Esophagus (tissue), 2 donors: Measurements from ENCODE around the gene RMDN2. TPM values are rescaled to one million over a fixed set of nuclear protein-coding genes. Genes with fewer than 3 reads are reported as not detected.

ENCODE experiments used
- H3K27ac ChIP-seq, 2 donors: one replicate each; pipeline ENCODE4 v1.5.1; 2013; ENCODE audit warnings: low read depth in 2 of 2, mild to moderate bottlenecking in 2 of 2, inconsistent platforms in 1 of 2, low read length in 1 of 2, moderate library complexity in 1 of 2
- H3K27me3 ChIP-seq, 2 donors: one replicate each; pipeline ENCODE4 v1.6.1; 2013; ENCODE audit warnings: low read length in 2 of 2, control low read depth in 1 of 2, mild to moderate bottlenecking in 1 of 2; ENCODE audit not compliant: insufficient read depth in 2 of 2, control insufficient read depth in 1 of 2
- H3K36me3 ChIP-seq, 2 donors: one replicate each; pipeline ENCODE4 v1.6.1; 2013; ENCODE audit warnings: low read length in 1 of 2; ENCODE audit not compliant: control insufficient read depth in 2 of 2, insufficient read depth in 2 of 2
- H3K4me1 ChIP-seq, 2 donors: one replicate each; pipeline ENCODE4 v1.6.1; 2013; ENCODE audit warnings: low read length in 1 of 2; ENCODE audit not compliant: control insufficient read depth in 2 of 2, insufficient read depth in 2 of 2
- H3K4me3 ChIP-seq, 2 donors: one replicate each; pipeline ENCODE4 v1.5.1; 2013; ENCODE audit warnings: low read length in 2 of 2, mild to moderate bottlenecking in 2 of 2, low read depth in 1 of 2, moderate library complexity in 1 of 2
- H3K9me3 ChIP-seq, 2 donors: one replicate each; pipeline ENCODE4 v1.6.1; 2013; ENCODE audit warnings: mild to moderate bottlenecking in 2 of 2, low read depth in 1 of 2, low read length in 1 of 2, moderate library complexity in 1 of 2; ENCODE audit not compliant: control insufficient read depth in 2 of 2, insufficient read depth in 1 of 2
- WGBS, 2 donors: extraction: QIAGEN DNeasy Blood & Tissue Kit; methylation state at CpG; one replicate each; pipeline ENCODE4 v1.1.7; 2013; 5-methylcytosine and 5-hydroxymethylcytosine counted together
- polyA plus RNA-seq, 2 donors: library from polyadenylated mRNA; stranded (reverse); fragments of 200-250 nt; gene quantifications; one replicate each; pipeline ENCODE4 v1.2.3, GENCODE V29; 2013
- donor health status: healthy with polysubstance abuse.
- donor health status: Bipolar disorder and iron deficiency.

RMDN2 gene
- polyA plus RNA-seq, 2 donors: 2.3 to 3.5 TPM

- H3K36me3 ChIP-seq: no peaks in the 10 kb centered on the region
- no peak overlapping the region for H3K4me3 ChIP-seq
- no peaks in the 10 kb centered on the region for H3K9me3 ChIP-seq
- H3K4me1 ChIP-seq: no peaks in the 10 kb centered on the region
- H3K27ac ChIP-seq: no peak overlapping the region
- WGBS, 2 donors: 91 to 92% methylated on average over 4 of the region's 4 CpGs
- H3K27me3 ChIP-seq: no peaks in the 10 kb centered on the region
These were observed 103.7 kb downstream of the RMDN2 start for GRCh38 chr2:38028829-38029228.

- Histone ChIP-seq H3K27me3 (no peaks in the 10 kb centered on the region), H3K36me3 (no peaks in the 10 kb centered on the region), H3K27ac (no peak overlapping the region), H3K4me3 (no peak overlapping the region), H3K9me3 (no peaks in the 10 kb centered on the region), H3K4me1 (no peaks in the 10 kb centered on the region)
- WGBS, 2 donors: 88 to 92% methylated on average over 5 of the region's 5 CpGs
These were observed 104.4 kb downstream of the RMDN2 start for GRCh38 chr2:38029512-38029911.

GRCh38 chr2:38030635-38031355 lies 105.7 kb downstream of the RMDN2 start:
- Histone ChIP-seq H3K4me3 (no peak overlapping the region), H3K27ac (no peak overlapping the region), H3K9me3 (no peaks in the 10 kb centered on the region), H3K4me1 (no peaks in the 10 kb centered on the region), H3K36me3 (no peaks in the 10 kb centered on the region), H3K27me3 (no peaks in the 10 kb centered on the region)
- WGBS, 2 donors: 53 to 58% methylated on average over 1 of the region's 1 CpG

GRCh38 chr2:38032946-38033345 lies 107.9 kb downstream of the RMDN2 start:
- 93% methylated on average over 2 of the region's 2 CpGs for WGBS, 2 donors
- Histone ChIP-seq H3K27ac (no peak overlapping the region), H3K4me3 (no peak overlapping the region), H3K27me3 (peaks cover 0 to 4% of the 10 kb centered on the region in 2 donors), H3K36me3 (no peaks in the 10 kb centered on the region), H3K4me1 (no peaks in the 10 kb centered on the region), H3K9me3 (no peaks in the 10 kb centered on the region)

GRCh38 chr2:38033646-38034045 lies 108.6 kb downstream of the RMDN2 start:
- H3K36me3 ChIP-seq: no peaks in the 10 kb centered on the region
- no peak overlapping the region for H3K4me3 ChIP-seq
- 42 to 47% methylated on average over 2 of the region's 2 CpGs for WGBS, 2 donors
- H3K27ac ChIP-seq: no peak overlapping the region
- H3K9me3 ChIP-seq: no peaks in the 10 kb centered on the region
- H3K27me3 ChIP-seq: peaks cover 0 to 4% of the 10 kb centered on the region in 2 donors
- peaks cover 0 to 1% of the 10 kb centered on the region in 2 donors for H3K4me1 ChIP-seq

GRCh38 chr2:38035968-38036367 lies 110.9 kb downstream of the RMDN2 start:
- Histone ChIP-seq H3K4me3 (no peak overlapping the region), H3K9me3 (no peaks in the 10 kb centered on the region), H3K4me1 (peaks cover 0 to 3% of the 10 kb centered on the region in 2 donors), H3K36me3 (no peaks in the 10 kb centered on the region), H3K27ac (no peak overlapping the region), H3K27me3 (peaks cover 0 to 4% of the 10 kb centered on the region in 2 donors)
- 83 to 86% methylated on average over 7 of the region's 7 CpGs for WGBS, 2 donors

GRCh38 chr2:38037325-38037724 lies 112.2 kb downstream of the RMDN2 start:
- WGBS, 2 donors: 71 to 74% methylated on average over 4 of the region's 4 CpGs
- Histone ChIP-seq H3K36me3 (no peaks in the 10 kb centered on the region), H3K4me1 (peaks cover 0 to 3% of the 10 kb centered on the region in 2 donors), H3K27me3 (peaks cover 0 to 4% of the 10 kb centered on the region in 2 donors), H3K9me3 (no peaks in the 10 kb centered on the region), H3K27ac (no peak overlapping the region), H3K4me3 (no peak overlapping the region)

- peak overlapping the region; percentile 2 to 47 for H3K27ac ChIP-seq
- peaks cover 0 to 3% of the 10 kb centered on the region in 2 donors for H3K4me1 ChIP-seq
- H3K36me3 ChIP-seq: no peaks in the 10 kb centered on the region
- peak overlapping the region in 1 of 2 donors; percentile 29 for H3K4me3 ChIP-seq
- peaks cover 0 to 4% of the 10 kb centered on the region in 2 donors for H3K27me3 ChIP-seq
- 17 to 18% methylated on average over 38 of the region's 38 CpGs for WGBS, 2 donors
- H3K9me3 ChIP-seq: no peaks in the 10 kb centered on the region
These were observed 112.9 kb downstream of the RMDN2 start for GRCh38 chr2:38037757-38038621.

- 42 to 52% methylated on average over 5 of the region's 5 CpGs for WGBS, 2 donors
- Histone ChIP-seq H3K9me3 (no peaks in the 10 kb centered on the region), H3K36me3 (no peaks in the 10 kb centered on the region), H3K4me3 (no peak overlapping the region), H3K27ac (no peak overlapping the region), H3K4me1 (peaks cover 0 to 3% of the 10 kb centered on the region in 2 donors), H3K27me3 (peaks cover 0 to 4% of the 10 kb centered on the region in 2 donors)
These were observed 113.6 kb downstream of the RMDN2 start for GRCh38 chr2:38038682-38039081.
